ENCODE results near the gene CXCL16. TPM values are rescaled to one million over a fixed set of nuclear protein-coding genes. Genes with fewer than 3 reads are reported as not detected.
"Not testable (repeated sequence)": the region's sequence is repeated elsewhere in the genome, so short reads cannot be mapped to it uniquely, and the experiment has no call there.

Gene CXCL16
- total and polyA plus RNA-seq, 5 donors from 2014 or later = 0.41 to 7.3 (median 0.62) TPM; not detected in 1

- Histone ChIP-seq H3K36me3 (ENCODE audit: control insufficient read depth, insufficient read depth, low read length) (peaks cover 37% of the 10 kb centered on the region), H3K9me3 (ENCODE audit: control insufficient read depth in 2 of 2, low read length in 2 of 2) (no peaks in the 10 kb centered on the region), H3K4me3 (ENCODE audit: low read depth, low read length) (no peak overlapping the region), H3K27me3 (ENCODE audit: control insufficient read depth, insufficient read depth, low read length) (no peaks in the 10 kb centered on the region), H3K4me1 (ENCODE audit: control insufficient read depth, insufficient read depth, low read length, poor library complexity, severe bottlenecking) (peaks cover 26% of the 10 kb centered on the region), H3K27ac (ENCODE audit: insufficient read depth, low read length, poor library complexity, severe bottlenecking) (no peak overlapping the region)
- Mint-ChIP-seq H3K36me3 (peaks cover 19% of the 10 kb centered on the region), H3K27ac (no peak overlapping the region), H3K4me3 (peak overlapping the region in 1 of 4 donors; percentile 29), H3K27me3 (peaks cover 5% of the 10 kb centered on the region), H3K4me1 (peaks cover 0 to 26% (median 15%) of the 10 kb centered on the region in 4 donors), H3K9me3 (peaks cover 0 to 1% (median 0%) of the 10 kb centered on the region in 7 donors)
- no peak for ATAC-seq (ENCODE audit: low read depth in 2 of 2)
- DNase-seq = no peak
These were observed 21.5 kb downstream of the CXCL16 start for GRCh38 chr17:4718276-4718675.

GRCh38 chr17:4717791-4718190, 21.9 kb downstream of the CXCL16 start:
- peaks cover 19% of the 10 kb centered on the region for H3K36me3 Mint-ChIP-seq
- peaks cover 5% of the 10 kb centered on the region for H3K27me3 Mint-ChIP-seq
- Histone ChIP-seq H3K27ac (ENCODE audit: insufficient read depth, low read length, poor library complexity, severe bottlenecking) (no peak overlapping the region), H3K4me1 (ENCODE audit: control insufficient read depth, insufficient read depth, low read length, poor library complexity, severe bottlenecking) (peaks cover 26% of the 10 kb centered on the region), H3K4me3 (ENCODE audit: low read depth, low read length) (no peak overlapping the region), H3K9me3 (ENCODE audit: control insufficient read depth in 2 of 2, low read length in 2 of 2) (no peaks in the 10 kb centered on the region), H3K36me3 (ENCODE audit: control insufficient read depth, insufficient read depth, low read length) (peaks cover 37% of the 10 kb centered on the region), H3K27me3 (ENCODE audit: control insufficient read depth, insufficient read depth, low read length) (no peaks in the 10 kb centered on the region)
- H3K9me3 Mint-ChIP-seq = peaks cover 0 to 1% (median 0%) of the 10 kb centered on the region in 7 donors
- ATAC-seq (ENCODE audit: low read depth in 2 of 2) (no peak), DNase-seq (no peak)
- H3K27ac Mint-ChIP-seq = no peak overlapping the region
- peaks cover 0 to 31% (median 15%) of the 10 kb centered on the region in 4 donors for H3K4me1 Mint-ChIP-seq
- H3K4me3 Mint-ChIP-seq = peak overlapping the region in 1 of 4 donors; percentile 29

GRCh38 chr17:4716081-4716480, 23.6 kb downstream of the CXCL16 start:
- Histone ChIP-seq H3K36me3 (ENCODE audit: control insufficient read depth, insufficient read depth, low read length) (peaks cover 37% of the 10 kb centered on the region), H3K4me3 (ENCODE audit: low read depth, low read length) (no peak overlapping the region), H3K9me3 (ENCODE audit: control insufficient read depth in 2 of 2, low read length in 2 of 2) (no peaks in the 10 kb centered on the region), H3K4me1 (ENCODE audit: control insufficient read depth, insufficient read depth, low read length, poor library complexity, severe bottlenecking) (peaks cover 43% of the 10 kb centered on the region), H3K27me3 (ENCODE audit: control insufficient read depth, insufficient read depth, low read length) (no peaks in the 10 kb centered on the region), H3K27ac (ENCODE audit: insufficient read depth, low read length, poor library complexity, severe bottlenecking) (peak overlapping the region; percentile 70)
- peaks cover 5% of the 10 kb centered on the region for H3K27me3 Mint-ChIP-seq
- no peak overlapping the region for H3K4me3 Mint-ChIP-seq
- peaks cover 4 to 47% (median 26%) of the 10 kb centered on the region in 4 donors for H3K4me1 Mint-ChIP-seq
- DNase-seq (no peak), ATAC-seq (ENCODE audit: low read depth in 2 of 2) (no peak)
- H3K27ac Mint-ChIP-seq = peak overlapping the region; percentile 25 to 97 (median 93)
- H3K36me3 Mint-ChIP-seq = peaks cover 20% of the 10 kb centered on the region
- H3K9me3 Mint-ChIP-seq = peaks cover 0 to 1% (median 0%) of the 10 kb centered on the region in 7 donors

- H3K4me3 ChIP-seq (ENCODE audit: low read depth, low read length) = peak overlapping the region; percentile 55
- peaks cover 14% of the 10 kb centered on the region for H3K36me3 Mint-ChIP-seq
- ATAC-seq (ENCODE audit: low read depth in 2 of 2) = no peak
- H3K9me3 Mint-ChIP-seq = peaks cover 0 to 1% (median 0%) of the 10 kb centered on the region in 7 donors
- H3K36me3 ChIP-seq (ENCODE audit: control insufficient read depth, insufficient read depth, low read length) = peaks cover 37% of the 10 kb centered on the region
- H3K27me3 Mint-ChIP-seq = peaks cover 5% of the 10 kb centered on the region
- H3K27ac ChIP-seq (ENCODE audit: insufficient read depth, low read length, poor library complexity, severe bottlenecking) = peak overlapping the region; percentile 70
- H3K27me3 ChIP-seq (ENCODE audit: control insufficient read depth, insufficient read depth, low read length) = no peaks in the 10 kb centered on the region
- peaks cover 47% of the 10 kb centered on the region for H3K4me1 ChIP-seq (ENCODE audit: control insufficient read depth, insufficient read depth, low read length, poor library complexity, severe bottlenecking)
- H3K4me3 Mint-ChIP-seq = peak overlapping the region; percentile 79 to 84 (median 80)
- H3K4me1 Mint-ChIP-seq = peaks cover 4 to 49% (median 28%) of the 10 kb centered on the region in 4 donors
- H3K27ac Mint-ChIP-seq = peak overlapping the region; percentile 93 to 97 (median 93)
- DNase-seq = peak in 2 of 3 donors; percentile 24 to 80
- no peaks in the 10 kb centered on the region for H3K9me3 ChIP-seq (ENCODE audit: control insufficient read depth in 2 of 2, low read length in 2 of 2)
These were observed 24.5 kb downstream of the CXCL16 start for GRCh38 chr17:4715063-4715744.

GRCh38 chr17:4714340-4715062, 25.2 kb downstream of the CXCL16 start:
- Mint-ChIP-seq H3K4me3 (peak overlapping the region; percentile 79 to 85 (median 82)), H3K36me3 (peaks cover 12% of the 10 kb centered on the region), H3K4me1 (peaks cover 4 to 53% (median 33%) of the 10 kb centered on the region in 4 donors), H3K27ac (peak overlapping the region; percentile 93 to 97 (median 93))
- not testable (repeated sequence) for H3K27me3 ChIP-seq (ENCODE audit: control insufficient read depth, insufficient read depth, low read length); H3K27me3 Mint-ChIP-seq; DNase-seq; H3K9me3 ChIP-seq (ENCODE audit: control insufficient read depth in 2 of 2, low read length in 2 of 2); H3K9me3 Mint-ChIP-seq; ATAC-seq (ENCODE audit: low read depth in 2 of 2)
- Histone ChIP-seq H3K4me1 (ENCODE audit: control insufficient read depth, insufficient read depth, low read length, poor library complexity, severe bottlenecking) (peaks cover 51% of the 10 kb centered on the region), H3K4me3 (ENCODE audit: low read depth, low read length) (peak overlapping the region; percentile 57), H3K36me3 (ENCODE audit: control insufficient read depth, insufficient read depth, low read length) (peaks cover 32% of the 10 kb centered on the region), H3K27ac (ENCODE audit: insufficient read depth, low read length, poor library complexity, severe bottlenecking) (peak overlapping the region; percentile 70)

- H3K9me3 Mint-ChIP-seq = peaks cover 0 to 1% (median 0%) of the 10 kb centered on the region in 7 donors
- Histone ChIP-seq H3K27me3 (ENCODE audit: control insufficient read depth, insufficient read depth, low read length) (no peaks in the 10 kb centered on the region), H3K4me3 (ENCODE audit: low read depth, low read length) (peak overlapping the region; percentile 73), H3K36me3 (ENCODE audit: control insufficient read depth, insufficient read depth, low read length) (peaks cover 13% of the 10 kb centered on the region), H3K4me1 (ENCODE audit: control insufficient read depth, insufficient read depth, low read length, poor library complexity, severe bottlenecking) (peaks cover 51% of the 10 kb centered on the region), H3K9me3 (ENCODE audit: control insufficient read depth in 2 of 2, low read length in 2 of 2) (no peaks in the 10 kb centered on the region), H3K27ac (ENCODE audit: insufficient read depth, low read length, poor library complexity, severe bottlenecking) (peak overlapping the region; percentile 88)
- H3K27ac Mint-ChIP-seq = peak overlapping the region; percentile 74 to 95 (median 89)
- ATAC-seq (ENCODE audit: low read depth in 2 of 2) = no peak
- H3K4me3 Mint-ChIP-seq = peak overlapping the region; percentile 77 to 97 (median 92)
- peak in 1 of 3 donors; percentile 33 for DNase-seq
- peaks cover 10% of the 10 kb centered on the region for H3K36me3 Mint-ChIP-seq
- peaks cover 9 to 60% (median 41%) of the 10 kb centered on the region in 4 donors for H3K4me1 Mint-ChIP-seq
- peaks cover 12% of the 10 kb centered on the region for H3K27me3 Mint-ChIP-seq
These were observed 27.2 kb downstream of the CXCL16 start for GRCh38 chr17:4712526-4712925.

- no peak for DNase-seq
- peaks cover 9 to 59% (median 39%) of the 10 kb centered on the region in 4 donors for H3K4me1 Mint-ChIP-seq
These were observed 28.0 kb downstream of the CXCL16 start for GRCh38 chr17:4711661-4712181.

More at GRCh38 chr17:4711661-4712181, 28.0 kb downstream of the CXCL16 start:
- Histone ChIP-seq H3K9me3 (ENCODE audit: control insufficient read depth in 2 of 2, low read length in 2 of 2) (no peaks in the 10 kb centered on the region), H3K4me1 (ENCODE audit: control insufficient read depth, insufficient read depth, low read length, poor library complexity, severe bottlenecking) (peaks cover 51% of the 10 kb centered on the region), H3K4me3 (ENCODE audit: low read depth, low read length) (peak overlapping the region; percentile 73), H3K27me3 (ENCODE audit: control insufficient read depth, insufficient read depth, low read length) (no peaks in the 10 kb centered on the region), H3K27ac (ENCODE audit: insufficient read depth, low read length, poor library complexity, severe bottlenecking) (peak overlapping the region; percentile 88), H3K36me3 (ENCODE audit: control insufficient read depth, insufficient read depth, low read length) (peaks cover 6% of the 10 kb centered on the region)
- Mint-ChIP-seq H3K27me3 (peaks cover 12% of the 10 kb centered on the region), H3K36me3 (peaks cover 10% of the 10 kb centered on the region), H3K27ac (peak overlapping the region; percentile 93 to 96 (median 95)), H3K4me3 (peak overlapping the region; percentile 77 to 97 (median 92)), H3K9me3 (no peaks in the 10 kb centered on the region)
- no peak for ATAC-seq (ENCODE audit: low read depth in 2 of 2)
